Small intestine (tissue), 7 donors: ENCODE data around the gene PTGES. TPM values are rescaled to one million over a fixed set of nuclear protein-coding genes. Genes with fewer than 3 reads are reported as not detected.

Experiments
- DNase-seq, 2 donors: peaks; one replicate each; pipeline versions ENCODE4 v3.0.0 to v3.0.0-alpha.2; 2013
- FAIRE-seq: peaks from 2 replicates; lab custom pipeline; 2012; peaks lifted over from hg19 to GRCh38; lab: Jason Lieb, UNC
- H3K27ac ChIP-seq, 3 donors: one replicate each; pipeline ENCODE4 v1.5.1; 2013; ENCODE audit warnings: low read length in 2 of 3, mild to moderate bottlenecking in 2 of 3, control low read depth in 1 of 3, inconsistent platforms in 1 of 3, low read depth in 1 of 3, moderate library complexity in 1 of 3
- H3K27me3 ChIP-seq, 3 donors: one replicate each; pipeline ENCODE4 v1.6.1; 2013; ENCODE audit warnings: low read length in 3 of 3, inconsistent platforms in 1 of 3; ENCODE audit not compliant: control insufficient read depth in 3 of 3, insufficient read depth in 3 of 3
- H3K36me3 ChIP-seq, 3 donors: one replicate each; pipeline ENCODE4 v1.6.1; 2013; ENCODE audit warnings: low read length in 3 of 3, inconsistent platforms in 1 of 3, low read depth in 1 of 3, mild to moderate bottlenecking in 1 of 3, moderate library complexity in 1 of 3; ENCODE audit not compliant: control insufficient read depth in 3 of 3, insufficient read depth in 2 of 3
- H3K4me1 ChIP-seq, 3 donors: one replicate each; pipeline ENCODE4 v1.6.1; 2013; ENCODE audit warnings: low read length in 2 of 3, inconsistent platforms in 1 of 3, low read depth in 1 of 3, mild to moderate bottlenecking in 1 of 3, moderate library complexity in 1 of 3; ENCODE audit not compliant: control insufficient read depth in 3 of 3, insufficient read depth in 2 of 3
- H3K4me3 ChIP-seq, 3 donors: one replicate each; pipeline ENCODE4 v1.5.1; 2013; ENCODE audit warnings: low read length in 3 of 3, control low read depth in 1 of 3, inconsistent platforms in 1 of 3, low read depth in 1 of 3, mild to moderate bottlenecking in 1 of 3, moderate library complexity in 1 of 3
- H3K9me3 ChIP-seq, 2 donors: one replicate each; pipeline ENCODE4 v1.6.1; 2013; ENCODE audit warnings: low read depth in 1 of 2, low read length in 1 of 2; ENCODE audit not compliant: control insufficient read depth in 2 of 2, insufficient read depth in 1 of 2
- WGBS, 3 donors: extraction: QIAGEN DNeasy Blood & Tissue Kit; methylation state at CpG; one replicate each; pipeline ENCODE4 v1.1.7; 2013; 5-methylcytosine and 5-hydroxymethylcytosine counted together
- polyA plus RNA-seq, 4 donors: library from polyadenylated mRNA; stranded (reverse) in 3 of 4; unstranded in 1 of 4; fragments of 200-250 nt in 3 of 4; fragments of 120-200 nt in 1 of 4; gene quantifications; one replicate each; pipeline versions ENCODE4 v1.2.1 to v1.2.3, GENCODE V29; 2013
- donor health status: healthy with polysubstance abuse.
- donor health status: control.
- donor health status: control.
- donor health status: Bipolar disorder and iron deficiency.
- donor health status: healthy.

PTGES gene
- polyA plus RNA-seq, 4 donors: 1.6 to 8.4 (median 6.1) TPM; not detected in 1

DNA sequence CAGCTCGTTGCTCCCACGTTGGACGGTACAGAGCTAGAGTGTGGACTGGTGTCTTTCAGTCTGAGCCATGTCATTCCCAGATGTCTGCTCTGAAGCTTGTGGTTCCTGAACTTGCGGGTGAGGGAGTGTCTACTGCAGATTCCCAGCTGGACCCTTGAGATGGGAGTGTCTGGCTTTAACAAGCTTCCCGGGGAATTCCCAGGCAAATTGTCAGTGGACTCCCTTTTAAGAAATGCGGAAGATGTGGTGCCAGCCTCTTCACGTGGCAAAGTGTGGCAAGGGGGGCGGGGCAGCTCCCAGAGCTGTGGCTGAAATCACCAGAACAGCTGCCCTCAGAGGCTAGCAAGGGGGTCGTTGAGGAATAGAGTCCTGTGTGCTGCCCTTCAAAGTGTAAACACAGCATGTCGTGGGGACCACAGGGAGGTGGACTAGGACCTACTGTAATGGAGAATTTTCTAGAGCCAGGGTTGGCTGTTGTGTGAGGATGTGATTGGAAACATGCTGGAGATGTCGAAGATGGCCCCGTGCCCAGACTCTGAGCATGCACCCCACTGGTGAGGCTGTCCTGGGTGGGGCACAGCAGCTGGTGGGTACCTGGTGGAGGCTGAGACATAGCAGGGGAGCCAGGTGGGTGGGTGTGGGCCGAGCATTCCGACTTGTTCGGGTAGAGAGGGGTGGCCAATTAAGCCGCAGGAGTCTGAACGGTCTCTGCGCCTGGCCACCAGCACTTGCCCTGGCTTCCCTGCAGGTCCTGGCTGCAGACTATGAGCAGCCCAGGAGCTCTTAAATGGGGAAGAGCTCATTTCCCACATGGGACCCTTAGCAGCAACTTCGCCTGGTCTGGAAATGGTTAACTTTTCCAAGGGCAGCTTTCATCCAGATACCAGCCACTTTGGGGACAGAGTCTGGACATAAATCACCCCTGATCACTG, 50.0 kb downstream of the PTGES start:
- no peak overlapping the region for H3K27ac ChIP-seq
- FAIRE-seq (no peak), DNase-seq (peak; percentile 61 to 76)
- H3K27me3 ChIP-seq: peaks cover 0 to 21% (median 0%) of the 10 kb centered on the region in 3 donors
- H3K4me3 ChIP-seq: no peak overlapping the region
- H3K36me3 ChIP-seq: no peaks in the 10 kb centered on the region
- WGBS, 3 donors: 35 to 46% (median 42%) methylated on average over 19 of the region's 19 CpGs
- H3K4me1 ChIP-seq: peaks cover 0 to 13% (median 0%) of the 10 kb centered on the region in 3 donors
- peaks cover 0 to under 1% of the 10 kb centered on the region in 2 donors for H3K9me3 ChIP-seq

GRCh38 chr9:129701549-129701948, 51.3 kb downstream of the PTGES start:
- Histone ChIP-seq H3K36me3 (no peaks in the 10 kb centered on the region), H3K9me3 (peaks cover 0 to 2% of the 10 kb centered on the region in 2 donors), H3K4me3 (no peak overlapping the region), H3K27ac (no peak overlapping the region), H3K27me3 (peaks cover 0 to 32% (median 0%) of the 10 kb centered on the region in 3 donors), H3K4me1 (peaks cover 0 to 22% (median 3%) of the 10 kb centered on the region in 3 donors)
- WGBS, 3 donors: 85 to 89% (median 87%) methylated on average over 5 of the region's 5 CpGs
- FAIRE-seq (no peak), DNase-seq (no peak)

- H3K27ac ChIP-seq: no peak overlapping the region
- peaks cover 0 to 37% (median 0%) of the 10 kb centered on the region in 3 donors for H3K27me3 ChIP-seq
- no peak overlapping the region for H3K4me3 ChIP-seq
- H3K4me1 ChIP-seq: peaks cover 0 to 23% (median 3%) of the 10 kb centered on the region in 3 donors
- peaks cover 0 to 2% of the 10 kb centered on the region in 2 donors for H3K9me3 ChIP-seq
- 72 to 83% (median 73%) methylated on average over 11 of the region's 11 CpGs for WGBS, 3 donors
- FAIRE-seq (no peak), DNase-seq (no peak)
- no peaks in the 10 kb centered on the region for H3K36me3 ChIP-seq
Observed at GRCh38 chr9:129701054-129701453, 51.8 kb downstream of the PTGES start.

DNA sequence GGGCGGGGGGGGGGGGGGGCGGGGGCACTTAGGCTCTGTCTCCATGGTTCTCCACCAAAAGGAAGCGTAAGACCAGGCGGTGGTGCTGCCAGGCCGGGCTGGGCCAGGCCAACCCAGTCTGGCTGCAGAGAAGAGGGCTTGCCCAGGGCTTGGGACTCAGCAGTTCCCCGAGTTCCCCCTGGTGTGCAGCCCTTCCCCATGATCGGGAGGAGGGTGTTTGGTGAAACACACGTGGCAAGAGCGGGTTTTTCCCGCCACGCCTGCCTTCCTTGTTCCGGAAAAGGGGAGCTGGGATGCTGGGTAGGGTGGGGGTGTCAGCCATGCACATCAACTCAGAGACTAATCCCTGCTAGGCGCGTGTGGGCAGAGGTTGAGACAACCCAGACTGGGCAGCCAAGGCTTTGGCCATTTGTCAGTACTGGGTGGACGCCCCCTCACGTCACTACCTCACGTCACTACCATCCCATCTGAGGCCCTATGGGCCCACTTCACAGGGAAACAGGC, 54.5 kb downstream of the PTGES start:
- peaks cover 0 to 28% (median 3%) of the 10 kb centered on the region in 3 donors for H3K4me1 ChIP-seq
- FAIRE-seq (no peak), DNase-seq (no peak)
- peaks cover 0 to 2% of the 10 kb centered on the region in 2 donors for H3K9me3 ChIP-seq
- H3K27ac ChIP-seq: peak overlapping the region in 1 of 3 donors; percentile 36
- no peak overlapping the region for H3K4me3 ChIP-seq
- H3K36me3 ChIP-seq: no peaks in the 10 kb centered on the region
- peaks cover 0 to 45% (median 4%) of the 10 kb centered on the region in 3 donors for H3K27me3 ChIP-seq
- 45 to 54% (median 52%) methylated on average over 14 to 17 of the region's 17 CpGs for WGBS, 3 donors

DNA sequence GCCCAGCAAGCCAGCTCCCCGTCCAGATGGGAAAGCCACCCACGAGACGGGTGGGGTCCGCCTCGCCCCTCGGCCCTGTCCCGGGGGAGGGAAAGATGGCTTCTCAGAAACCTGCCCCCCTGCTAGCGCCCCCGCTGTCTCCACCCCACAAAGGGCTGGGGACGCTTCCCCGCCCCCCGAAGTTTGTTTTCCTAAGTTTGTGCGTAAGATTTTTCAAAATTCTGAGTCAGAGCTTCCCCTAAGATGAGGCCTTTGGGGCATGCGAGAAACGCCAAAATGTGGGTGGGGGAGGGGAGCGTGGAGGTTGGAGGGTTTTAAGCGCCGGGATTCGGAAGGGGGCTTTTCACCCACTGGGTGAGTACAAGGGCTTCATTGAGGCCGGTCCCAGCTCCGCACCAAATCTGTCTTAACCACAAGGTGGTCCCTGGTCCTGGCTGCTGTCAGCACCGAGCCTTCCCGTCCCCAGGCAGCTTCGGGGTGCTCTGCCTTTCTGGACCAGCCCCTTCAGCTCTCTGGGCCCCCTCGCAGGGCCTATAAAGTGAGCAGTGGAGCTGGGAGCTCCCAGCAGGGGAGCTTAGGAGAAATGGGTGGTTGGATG, 55.1 kb downstream of the PTGES start:
- peaks cover 0 to 23% (median 3%) of the 10 kb centered on the region in 3 donors for H3K4me1 ChIP-seq
- whole genome bisulfite sequencing, 3 donors: 5 to 10% (median 8%) methylated on average over 19 to 25 of the region's 25 CpGs
- H3K4me3 ChIP-seq: peak overlapping the region in 1 of 3 donors; percentile 18
- no peak for FAIRE-seq
- peaks cover 0 to 45% (median 4%) of the 10 kb centered on the region in 3 donors for H3K27me3 ChIP-seq
- H3K36me3 ChIP-seq: no peaks in the 10 kb centered on the region
- DNase-seq: no peak
- H3K27ac ChIP-seq: peak overlapping the region in 2 of 3 donors; percentile 18 to 81
- peaks cover 0 to 2% of the 10 kb centered on the region in 2 donors for H3K9me3 ChIP-seq

DNA sequence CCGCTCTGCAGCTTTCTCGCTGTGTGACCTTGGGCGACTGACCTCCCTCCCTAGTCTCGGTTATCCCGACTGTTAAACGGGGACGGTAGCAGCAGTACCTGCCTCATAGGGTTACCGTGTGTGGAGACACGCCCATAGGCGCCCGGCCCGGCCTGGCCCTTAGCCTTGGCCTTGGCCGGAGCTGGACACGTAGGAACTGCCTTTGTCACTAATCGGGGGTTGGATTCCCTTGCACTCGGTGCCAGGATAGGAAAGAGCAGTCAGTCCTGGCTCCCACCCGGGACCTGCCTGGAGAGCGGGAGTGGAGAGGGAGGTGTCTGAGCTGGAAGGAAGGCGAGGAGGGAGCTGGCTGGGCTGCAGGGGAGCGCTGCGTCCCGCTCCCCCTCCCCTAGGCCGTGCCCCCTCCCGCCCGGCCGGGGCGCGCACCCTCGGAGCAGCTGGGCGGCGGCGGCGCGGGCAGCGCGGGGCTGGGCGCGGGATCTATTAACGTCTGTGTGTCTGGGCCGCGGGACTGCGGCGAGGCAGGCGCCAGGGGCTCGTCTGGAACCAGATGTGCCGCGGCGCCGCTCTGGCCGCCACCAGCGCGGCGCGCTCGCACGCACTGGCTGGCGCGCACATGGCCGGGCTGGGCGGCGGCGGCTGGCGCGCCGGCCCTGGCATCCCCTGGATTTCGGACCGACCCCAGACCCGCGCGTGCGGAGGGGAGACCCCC, 55.7 kb downstream of the PTGES start:
- DNase-seq (peak in 1 of 2 donors; percentile 53), FAIRE-seq (no peak)
- Histone ChIP-seq H3K4me3 (peak overlapping the region in 1 of 3 donors; percentile 18), H3K27ac (peak overlapping the region in 1 of 3 donors; percentile 63), H3K36me3 (no peaks in the 10 kb centered on the region), H3K27me3 (peaks cover 0 to 45% (median 4%) of the 10 kb centered on the region in 3 donors), H3K9me3 (peaks cover 0 to 2% of the 10 kb centered on the region in 2 donors), H3K4me1 (peaks cover 0 to 17% (median 3%) of the 10 kb centered on the region in 3 donors)
- 4 to 10% (median 4%) methylated on average over 24 to 71 of the region's 71 CpGs for WGBS, 3 donors

DNA sequence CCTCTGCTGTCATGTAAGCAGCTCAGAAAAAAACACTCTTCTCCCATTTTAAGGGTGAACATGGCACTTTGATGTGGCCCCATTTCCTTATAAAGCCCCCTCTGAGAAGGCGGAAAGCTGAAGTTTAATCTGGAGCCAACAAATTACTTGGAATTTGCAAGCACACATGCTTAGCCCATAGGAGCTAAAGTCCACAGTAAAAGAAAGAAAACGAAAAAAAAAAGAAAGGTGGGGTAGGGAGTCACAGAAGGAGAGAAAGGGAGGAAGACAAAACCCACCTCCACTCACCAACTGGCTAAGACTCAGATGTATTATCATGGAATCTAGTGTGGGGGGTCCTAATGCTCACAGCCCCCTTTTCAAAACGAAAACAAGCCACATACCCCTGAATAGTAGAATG, 57.0 kb downstream of the PTGES start:
- Histone ChIP-seq H3K4me3 (no peak overlapping the region), H3K27me3 (peaks cover 0 to 39% (median 4%) of the 10 kb centered on the region in 3 donors), H3K27ac (no peak overlapping the region), H3K4me1 (peaks cover 0 to 17% (median 3%) of the 10 kb centered on the region in 3 donors), H3K9me3 (peaks cover 0 to 2% of the 10 kb centered on the region in 2 donors), H3K36me3 (no peaks in the 10 kb centered on the region)
- 21 to 56% (median 36%) methylated on average over 3 of the region's 3 CpGs for WGBS, 3 donors
- DNase-seq (peak in 1 of 2 donors; percentile 24), FAIRE-seq (no peak)
